ENCODE measurements around the gene ZNF175.

Gene ZNF175

DNA sequence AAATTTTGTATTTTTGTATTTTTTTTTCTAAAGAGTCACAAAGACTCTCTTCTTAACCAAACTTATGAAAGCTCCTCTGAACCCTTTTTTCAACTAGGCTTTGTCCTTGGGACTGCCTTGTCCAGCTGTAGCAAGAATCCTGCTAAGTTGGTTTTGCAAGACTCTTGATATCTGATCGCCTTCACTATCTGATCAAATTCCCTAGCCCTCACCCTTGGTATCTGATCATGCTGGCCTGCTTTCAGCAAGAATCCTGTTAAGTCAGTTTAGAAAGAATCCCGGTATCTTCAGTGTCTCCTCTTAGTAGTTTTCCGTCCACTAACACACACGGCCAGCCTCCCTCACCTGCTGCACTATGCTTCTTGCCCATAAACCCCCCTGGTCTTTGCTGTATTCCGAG, 61.0 kb downstream of the ZNF175 start:
- no peak for DNase-seq (ENCODE audit: low read depth)

DNA sequence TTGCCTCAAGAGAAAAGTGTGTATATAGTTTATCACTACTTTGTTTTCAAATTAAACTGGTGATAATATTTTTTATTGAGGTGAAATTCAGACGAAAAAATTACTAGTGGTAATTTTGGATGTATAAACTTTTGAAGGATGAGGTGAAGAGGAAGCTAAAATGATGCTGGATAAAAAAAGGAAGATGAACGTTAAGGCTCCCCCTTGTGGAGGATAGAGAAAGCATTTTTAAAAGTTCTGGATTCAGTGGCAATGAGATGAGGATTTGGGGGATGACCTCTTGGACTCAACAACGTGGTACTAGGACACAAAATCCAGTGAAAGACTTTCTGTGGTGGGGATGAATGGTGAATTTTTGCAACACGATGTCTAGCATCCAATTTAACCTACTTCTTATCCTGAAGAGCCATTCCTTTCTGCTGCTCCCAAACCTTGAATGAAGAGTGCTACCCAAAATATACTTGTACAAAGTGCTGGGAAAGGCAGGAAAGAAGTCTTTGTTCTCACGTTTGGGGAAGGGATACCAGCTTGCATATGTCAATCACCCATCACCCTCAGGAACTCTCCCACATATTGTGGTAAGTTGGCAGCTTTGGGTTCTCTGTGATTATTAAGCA, 66.4 kb downstream of the ZNF175 start:
- no peak for DNase-seq (ENCODE audit: low read depth)

- no peak for DNase-seq (ENCODE audit: low read depth)
These were observed 68.8 kb downstream of the ZNF175 start for GRCh38 chr19:51639916-51640315.

DNA sequence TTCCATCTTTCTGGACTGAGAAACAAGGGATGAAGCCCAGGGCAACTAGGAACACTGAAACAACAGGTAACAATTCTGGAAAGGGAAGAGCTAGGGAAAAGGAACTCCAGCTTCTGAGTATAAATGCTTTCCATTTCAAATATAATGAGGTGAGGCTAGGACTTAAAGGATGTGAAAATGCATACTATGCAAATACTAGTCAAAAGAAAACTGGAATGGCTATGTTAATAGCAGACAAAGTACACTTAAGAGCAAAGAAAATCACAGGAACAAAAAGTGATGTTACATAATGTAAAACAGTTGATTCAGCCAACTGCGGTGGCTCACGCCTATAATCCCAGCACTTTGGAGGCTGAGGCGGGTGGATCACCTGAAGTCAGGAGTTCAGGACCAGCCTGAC, 69.3 kb downstream of the ZNF175 start:
- DNase-seq (ENCODE audit: low read depth) = no peak

DNA sequence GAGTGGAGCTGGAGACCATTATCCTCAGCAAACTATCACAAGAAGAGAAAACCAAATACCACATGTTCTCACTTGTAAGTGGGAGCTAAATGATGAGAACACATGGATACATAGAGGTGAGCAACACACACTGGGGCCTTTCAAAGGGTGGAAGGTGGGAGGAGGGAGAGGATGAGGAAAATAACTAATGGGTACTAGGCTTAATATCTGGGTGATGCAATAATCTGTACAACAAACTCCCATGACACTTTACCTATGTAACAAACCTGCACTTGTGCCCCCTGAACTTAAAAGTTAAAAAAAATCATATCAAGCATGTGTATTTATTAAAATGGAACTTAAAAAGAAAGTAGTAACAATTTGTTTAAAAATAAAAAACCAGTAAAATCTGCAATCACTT, 70.6 kb downstream of the ZNF175 start:
- no peak for DNase-seq (ENCODE audit: low read depth)
